Measurements from ENCODE around the gene GLYATL1B. TPM values are rescaled to one million over a fixed set of nuclear protein-coding genes. Genes with fewer than 3 reads are reported as not detected.

The GLYATL1B gene
- total RNA-seq (ENCODE audit: low replicate concordance) = not detected in 2 replicates

DNA sequence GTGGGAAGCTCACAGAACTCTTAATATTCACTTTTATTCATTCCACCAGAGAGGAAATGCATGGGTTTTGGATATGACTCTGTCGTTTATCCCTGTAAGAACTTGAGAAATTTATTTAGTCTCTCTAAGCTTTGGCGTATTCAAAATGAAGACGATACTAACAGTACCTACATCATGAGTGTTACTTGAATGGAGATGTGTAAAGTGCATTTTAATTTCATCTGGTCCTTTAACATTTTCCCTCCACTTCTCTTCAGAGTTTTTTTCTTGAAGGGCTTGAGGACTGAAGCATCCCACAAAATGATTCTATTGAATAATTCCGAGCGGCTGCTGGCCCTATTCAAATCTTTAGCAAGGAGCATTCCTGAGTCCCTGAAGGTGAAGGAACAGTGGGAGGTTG is at the start of gene GLYATL1B:
Gene GLYATL1B, plus strand, starts transcription at position 301 of the 400 bp plus-strand sequence. Its CDS starts 0 bp downstream, at position 301.

DNA sequence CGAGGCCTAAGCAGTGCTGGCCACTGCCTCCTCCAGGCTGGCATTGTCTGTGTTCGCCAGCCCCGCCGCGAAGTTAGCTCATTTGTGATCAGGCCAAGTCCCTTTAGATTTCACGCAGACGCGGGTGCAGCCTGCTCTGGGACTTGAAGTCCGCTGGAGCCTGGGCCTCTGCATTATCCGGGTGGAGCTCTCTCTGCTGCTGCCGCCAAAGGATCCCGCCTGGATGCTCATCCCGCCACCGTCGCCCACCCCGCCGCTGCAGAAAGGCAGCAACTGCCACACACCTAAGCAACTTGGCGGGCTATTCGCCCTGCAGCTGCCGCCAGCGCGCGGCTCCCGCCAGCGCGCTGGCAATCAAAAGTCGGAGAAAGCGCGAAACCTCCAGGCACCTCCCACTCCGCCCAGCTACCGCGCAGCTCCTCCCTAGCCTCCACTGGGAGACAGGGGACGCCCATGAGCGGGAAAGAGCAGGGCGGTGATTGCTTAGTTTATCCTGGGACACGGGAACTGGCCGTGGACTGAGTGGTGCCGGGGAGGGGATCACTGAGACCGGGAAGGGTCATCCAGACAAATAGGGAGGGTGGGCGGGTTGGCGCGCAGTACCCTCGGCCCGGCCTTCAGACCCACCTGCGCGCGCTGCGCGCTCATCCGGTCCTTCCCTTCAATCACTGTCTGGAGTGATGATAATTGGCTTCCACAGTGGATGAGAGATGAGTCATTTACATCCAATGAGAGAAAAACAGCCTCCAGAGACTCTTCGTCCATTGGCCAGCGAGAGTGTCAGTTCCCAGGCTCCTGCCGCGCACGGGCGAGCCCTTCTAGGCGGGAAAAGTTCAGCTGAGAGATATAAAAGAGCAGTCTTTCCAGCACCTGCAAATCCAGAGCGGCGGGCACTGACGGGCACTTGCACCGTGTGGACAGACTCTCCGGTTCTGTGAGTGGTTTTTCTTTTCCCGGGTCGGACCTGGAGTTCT is 20.5 kb downstream of the GLYATL1B start, which contains the start of gene FAM111B:
Gene FAM111B, plus strand, starts transcription at position 875 of the 974 bp plus-strand sequence. CDS start 2,389 bp downstream, outside the sequence.

GRCh38 chr11:59142530-59143507 is 56.7 kb downstream of the GLYATL1B start, which contains the start of gene FAM111A:
FAM111A (plus strand) TSS chr11:59142856; CDS start chr11:59148873, 6,017 bp downstream.

Other genes with a start within 250 kb of the GLYATL1B start
- gene GLYATL2, start 241.6 kb upstream of the GLYATL1B start, total RNA-seq (ENCODE audit: low replicate concordance) = 0.53 TPM in 1 of 2 replicates, not detected in the other
- gene GLYATL1, start 146.8 kb upstream of the GLYATL1B start, total RNA-seq (ENCODE audit: low replicate concordance) = 0.08 TPM in 1 of 2 replicates, not detected in the other
- gene FAM111B, start 20.9 kb downstream of the GLYATL1B start, total RNA-seq (ENCODE audit: low replicate concordance) = 0.12 and 2.6 TPM in 2 replicates
- 19.0 and 22.1 TPM in 2 replicates for gene FAM111A, start 56.5 kb downstream of the GLYATL1B start, total RNA-seq (ENCODE audit: low replicate concordance)
- gene DTX4, start 85.8 kb downstream of the GLYATL1B start, total RNA-seq (ENCODE audit: low replicate concordance) = 0.35 and 1.7 TPM in 2 replicates
- gene MPEG1, start 126.6 kb downstream of the GLYATL1B start, total RNA-seq (ENCODE audit: low replicate concordance) = not detected in 2 replicates

All from smooth muscle cell of the coronary artery (primary cell).